Measurements from ENCODE around the gene PRDM16.

- TF ChIP-seq POLR2A (IDR thresholded peaks at IDR 0.05; ENCODE audit: low read length) = no peak
- TF ChIP-seq GATA1 (IDR thresholded peaks at IDR 0.05; ENCODE audit: low read depth, low read length) = no peak
Observed at GRCh38 chr1:3022976-3023375, 46.0 kb upstream of the PRDM16 start.

Data from erythroblast (primary cell).